Epidermal melanocyte (primary cell): ENCODE results near the gene ILDR2.

Source experiments
- DNase-seq: peaks from one replicate; pipeline ENCODE4 v3.0.0; 2011; ENCODE audit warnings: low spot score; ENCODE audit not compliant: insufficient read length

Gene ILDR2

GRCh38 chr1:166972193-166972592 lies 3.1 kb downstream of the ILDR2 start:
- DNase-seq: no peak

- DNase-seq: no peak
Observed at GRCh38 chr1:166971252-166971651, 4.1 kb downstream of the ILDR2 start.

GRCh38 chr1:166969074-166969677 lies 6.2 kb downstream of the ILDR2 start:
- DNase-seq: no peak

- no peak for DNase-seq
Observed at GRCh38 chr1:166960858-166961474, 14.4 kb downstream of the ILDR2 start.

- DNase-seq: no peak
Observed at GRCh38 chr1:166956872-166957271, 18.5 kb downstream of the ILDR2 start.

- no peak for DNase-seq
Observed at GRCh38 chr1:166956057-166956850, 19.1 kb downstream of the ILDR2 start.

GRCh38 chr1:166953491-166953890 lies 21.8 kb downstream of the ILDR2 start:
- no peak for DNase-seq

- no peak for DNase-seq
Observed at GRCh38 chr1:166952002-166952746, 23.2 kb downstream of the ILDR2 start.

- no peak for DNase-seq
Observed at GRCh38 chr1:166951050-166951449, 24.3 kb downstream of the ILDR2 start.

- DNase-seq: no peak
Observed at GRCh38 chr1:166950156-166950555, 25.2 kb downstream of the ILDR2 start.

GRCh38 chr1:166948856-166949350 lies 26.4 kb downstream of the ILDR2 start:
- DNase-seq: no peak

GRCh38 chr1:166947398-166948043 lies 27.8 kb downstream of the ILDR2 start:
- DNase-seq: no peak

- DNase-seq: no peak
Observed at GRCh38 chr1:166944186-166944967, 31.0 kb downstream of the ILDR2 start.

GRCh38 chr1:166939741-166940375 lies 35.5 kb downstream of the ILDR2 start:
- DNase-seq: no peak

GRCh38 chr1:166937962-166938361 lies 37.4 kb downstream of the ILDR2 start:
- no peak for DNase-seq

GRCh38 chr1:166937329-166937728 lies 38.0 kb downstream of the ILDR2 start:
- no peak for DNase-seq

- no peak for DNase-seq
Observed at GRCh38 chr1:166933633-166934032, 41.7 kb downstream of the ILDR2 start.

- DNase-seq: no peak
Observed at GRCh38 chr1:166933140-166933539, 42.2 kb downstream of the ILDR2 start.

GRCh38 chr1:166929911-166930310 lies 45.4 kb downstream of the ILDR2 start:
- no peak for DNase-seq

GRCh38 chr1:166927701-166928100 lies 47.6 kb downstream of the ILDR2 start:
- no peak for DNase-seq
